SK-N-SH treated with all-trans-retinoic acid at 6 μM for 48 hours (cell line): ENCODE results near the gene ARHGAP35.
"Not testable (repeated sequence)": the region's sequence is repeated elsewhere in the genome, so short reads cannot be mapped to it uniquely, and the experiment has no call there.

ENCODE experiments used
- ATAC-seq: fragments of 200-7000 bp; cut with Tn5 transposase; 3 replicates; pipeline ENCODE4 v1.9.1; 2020; ENCODE audit warnings: mild to moderate bottlenecking, moderate library complexity
- ARNTL ChIP-seq: fragments of 450-650 bp; formaldehyde crosslinking; IDR thresholded peaks from 2 replicates; pipeline ENCODE4 v1.5.0; 2020; ENCODE audit warnings: low read depth, mild to moderate bottlenecking, moderate library complexity, borderline replicate concordance
- BACH2 ChIP-seq: fragments of 250-450 bp; sonication (Bioruptor Pico); IDR thresholded peaks from 2 replicates; pipeline ENCODE4 v1.9.0; 2021; ENCODE audit warnings: mild to moderate bottlenecking, borderline replicate concordance
- CREB5 ChIP-seq: fragments of 250-450 bp; sonication (Bioruptor Pico); IDR thresholded peaks from 2 replicates; pipeline ENCODE4 v1.5.1; 2020; ENCODE audit warnings: low read depth, mild to moderate bottlenecking, moderate library complexity
- CSDC2 ChIP-seq: fragments of 250-450 bp; sonication (Bioruptor Pico); IDR thresholded peaks from 2 replicates; pipeline ENCODE4 v1.5.0; 2020; ENCODE audit warnings: mild to moderate bottlenecking, moderate library complexity
- CSRNP3 ChIP-seq: fragments of 250-450 bp; sonication (Bioruptor Pico); IDR thresholded peaks from 2 replicates; pipeline ENCODE4 v1.5.1; 2021; ENCODE audit warnings: mild to moderate bottlenecking, moderate library complexity
- ESRRG ChIP-seq: fragments of 250-450 bp; sonication (Bioruptor Pico); IDR thresholded peaks from 2 replicates; pipeline ENCODE4 v1.6.1; 2021; ENCODE audit warnings: mild to moderate bottlenecking
- GLIS3 ChIP-seq: fragments of 250-450 bp; sonication (Bioruptor Pico); IDR thresholded peaks from 2 replicates; pipeline ENCODE4 v1.5.0; 2020; ENCODE audit warnings: mild to moderate bottlenecking, moderate library complexity
- ISL1 ChIP-seq: fragments of 250-450 bp; sonication (Bioruptor Pico); IDR thresholded peaks from 2 replicates; pipeline ENCODE4 v2.1.2; 2022; ENCODE audit warnings: mild to moderate bottlenecking, moderate library complexity
- PATZ1 ChIP-seq: fragments of 250-450 bp; sonication (Bioruptor Pico); IDR thresholded peaks from 2 replicates; pipeline ENCODE4 v1.8.0; 2020; ENCODE audit warnings: mild to moderate bottlenecking, moderate library complexity, borderline replicate concordance
- PPARA ChIP-seq: fragments of 250-450 bp; sonication (Bioruptor Pico); IDR thresholded peaks from 2 replicates; pipeline ENCODE4 v1.5.0; 2020; ENCODE audit warnings: mild to moderate bottlenecking, borderline replicate concordance
- RARB ChIP-seq: fragments of 250-450 bp; sonication (Bioruptor Pico); IDR thresholded peaks from 2 replicates; pipeline ENCODE4 v1.8.0; 2021; ENCODE audit warnings: mild to moderate bottlenecking, moderate library complexity
- SNAI2 ChIP-seq: fragments of 250-450 bp; sonication (Bioruptor Pico); IDR thresholded peaks from 2 replicates; pipeline ENCODE4 v1.5.0; 2020; ENCODE audit warnings: mild to moderate bottlenecking, moderate library complexity
- TCF4 ChIP-seq: fragments of 250-450 bp; sonication (Bioruptor Pico); IDR thresholded peaks from 2 replicates; pipeline ENCODE4 v1.8.0; 2021; ENCODE audit warnings: mild to moderate bottlenecking, moderate library complexity, borderline replicate concordance
- TOX ChIP-seq: fragments of 250-450 bp; sonication (Bioruptor Pico); IDR thresholded peaks from 2 replicates; pipeline ENCODE4 v1.8.0; 2021; ENCODE audit warnings: mild to moderate bottlenecking, moderate library complexity, borderline replicate concordance
- TSHZ2 ChIP-seq: fragments of 250-450 bp; sonication (Bioruptor Pico); IDR thresholded peaks from 2 replicates; pipeline ENCODE4 v1.5.0; 2020; ENCODE audit warnings: mild to moderate bottlenecking, moderate library complexity
- ZC3H10 ChIP-seq: fragments of 250-450 bp; sonication (Bioruptor Pico); IDR thresholded peaks from 2 replicates; pipeline ENCODE4 v1.5.1; 2021; ENCODE audit warnings: mild to moderate bottlenecking, moderate library complexity
- ZFP3 ChIP-seq: fragments of 250-450 bp; sonication (Bioruptor Pico); IDR thresholded peaks from 2 replicates; pipeline ENCODE4 v1.5.0; 2020; ENCODE audit warnings: mild to moderate bottlenecking, moderate library complexity
- ZFP30 ChIP-seq: fragments of 450-650 bp; formaldehyde crosslinking; IDR thresholded peaks from 2 replicates; pipeline ENCODE4 v1.5.0; 2022; ENCODE audit warnings: mild to moderate bottlenecking, moderate library complexity
- ZNF565 ChIP-seq: fragments of 450-650 bp; formaldehyde crosslinking; conservative IDR thresholded peaks from 2 replicates; pipeline ENCODE4 v1.5.0; 2020; ENCODE audit warnings: low read depth, mild to moderate bottlenecking, moderate library complexity
- ZNF8 ChIP-seq: fragments of 450-650 bp; formaldehyde crosslinking; IDR thresholded peaks from 2 replicates; pipeline ENCODE4 v1.5.0; 2020; ENCODE audit warnings: mild to moderate bottlenecking, moderate library complexity

The ARHGAP35 gene

GRCh38 chr19:46852830-46853229 is 8.0 kb upstream of the ARHGAP35 start:
- TF ChIP-seq ZC3H10 (no peak), ZNF8 (no peak), ESRRG (CRISPR knock-in tag) (no peak), ZFP30 (no peak), ARNTL (no peak), CREB5 (CRISPR knock-in tag) (no peak), ZNF565 (CRISPR knock-in tag) (no peak), CSDC2 (CRISPR knock-in tag) (no peak), BACH2 (no peak), TSHZ2 (CRISPR knock-in tag) (no peak)
- ATAC-seq = no peak

- not testable (repeated sequence) for ATAC-seq
Measured at GRCh38 chr19:46854698-46855097, 6.1 kb upstream of the ARHGAP35 start.

- ATAC-seq = peak; percentile 77
- TF ChIP-seq TOX (CRISPR knock-in tag) (no peak), ZNF565 (CRISPR knock-in tag) (no peak), ZC3H10 (no peak), BACH2 (no peak), PPARA (CRISPR knock-in tag) (no peak), TCF4 (CRISPR knock-in tag) (no peak; the same call in 1 of the 2 replicates), ISL1 (CRISPR knock-in tag) (no peak), ARNTL (no peak), GLIS3 (CRISPR knock-in tag) (no peak)
Measured at GRCh38 chr19:46856062-46857022, 4.5 kb upstream of the ARHGAP35 start.

GRCh38 chr19:46859637-46860124 is 1.1 kb upstream of the ARHGAP35 start:
- TF ChIP-seq ZFP3 (0 out of 2 replicates have a peak, but pooled peaks have one; percentile 45), PPARA (CRISPR knock-in tag) (no peak), SNAI2 (CRISPR knock-in tag) (no peak), ZNF8 (no peak), TCF4 (CRISPR knock-in tag) (peak; percentile 56; the same call in 1 of the 2 replicates), TSHZ2 (CRISPR knock-in tag) (0 out of 2 replicates have a peak, but pooled peaks have one; percentile 50), ISL1 (CRISPR knock-in tag) (0 out of 2 replicates have a peak, but pooled peaks have one; percentile 43), CSDC2 (CRISPR knock-in tag) (peak; percentile 79; the same call in 1 of the 2 replicates)
- peak; percentile 3 for ATAC-seq

- peak; percentile 84 for ATAC-seq
- no peak for TF ChIP-seq ZC3H10
- TF ChIP-seq ESRRG (CRISPR knock-in tag) = no peak
- TF ChIP-seq ISL1 (CRISPR knock-in tag) = no peak
- no peak for TF ChIP-seq PATZ1 (CRISPR knock-in tag)
- no peak for TF ChIP-seq CSRNP3 (CRISPR knock-in tag)
- no peak for TF ChIP-seq TCF4 (CRISPR knock-in tag)
- TF ChIP-seq RARB (CRISPR knock-in tag) = no peak
- TF ChIP-seq CREB5 (CRISPR knock-in tag) = no peak
Measured at GRCh38 chr19:46860125-46860845, 512 bp upstream of the ARHGAP35 start.
